Measurements from ENCODE around the gene SHISAL1. TPM values are rescaled to one million over a fixed set of nuclear protein-coding genes. Genes with fewer than 3 reads are reported as not detected.

Gene SHISAL1
- total RNA-seq, 1 donor: 11.4 TPM

GRCh38 chr22:44311855-44312170 lies 938 bp downstream of the SHISAL1 start:
- H3K4me3 ChIP-seq (ENCODE audit: low read depth, low read length): no peak overlapping the region
- peak; percentile 88 for DNase-seq (ENCODE audit: low read depth)
- TF ChIP-seq CTCF (IDR thresholded peaks at IDR 0.05; ENCODE audit: insufficient read depth, low read length): no peak

GRCh38 chr22:44311104-44311854 lies 1.5 kb downstream of the SHISAL1 start:
- no peak overlapping the region for H3K4me3 ChIP-seq (ENCODE audit: low read depth, low read length)
- no peak for DNase-seq (ENCODE audit: low read depth)
- TF ChIP-seq CTCF (IDR thresholded peaks at IDR 0.05; ENCODE audit: insufficient read depth, low read length): no peak

GRCh38 chr22:44309647-44310046 lies 3.1 kb downstream of the SHISAL1 start:
- peak; percentile 46 for DNase-seq (ENCODE audit: low read depth)
- no peak overlapping the region for H3K4me3 ChIP-seq (ENCODE audit: low read depth, low read length)
- TF ChIP-seq CTCF (IDR thresholded peaks at IDR 0.05; ENCODE audit: insufficient read depth, low read length): no peak

GRCh38 chr22:44309137-44309536 lies 3.6 kb downstream of the SHISAL1 start:
- peak; percentile 97 for DNase-seq (ENCODE audit: low read depth)
- no peak overlapping the region for H3K4me3 ChIP-seq (ENCODE audit: low read depth, low read length)
- no peak for TF ChIP-seq CTCF (IDR thresholded peaks at IDR 0.05; ENCODE audit: insufficient read depth, low read length)

GRCh38 chr22:44307509-44308169 lies 5.1 kb downstream of the SHISAL1 start:
- TF ChIP-seq CTCF (IDR thresholded peaks at IDR 0.05; ENCODE audit: insufficient read depth, low read length): no peak
- peak; percentile 61 for DNase-seq (ENCODE audit: low read depth)
- no peak overlapping the region for H3K4me3 ChIP-seq (ENCODE audit: low read depth, low read length)

GRCh38 chr22:44305888-44306287 lies 6.9 kb downstream of the SHISAL1 start:
- peak; percentile 57 for DNase-seq (ENCODE audit: low read depth)
- H3K4me3 ChIP-seq (ENCODE audit: low read depth, low read length): no peak overlapping the region
- TF ChIP-seq CTCF (IDR thresholded peaks at IDR 0.05; ENCODE audit: insufficient read depth, low read length): no peak

All from fibroblast of the aortic adventitia (primary cell).